ENCODE data around the gene OR5F1.

- TF ChIP-seq POLR2A (IDR thresholded peaks at IDR 0.05; ENCODE audit: low read length) = no peak
- TF ChIP-seq HOXB5 (CRISPR knock-in tag; IDR thresholded peaks at IDR 0.05) = no peak
- TF ChIP-seq TP53 (CRISPR knock-in tag; IDR thresholded peaks at IDR 0.05) = no peak
These were observed 24.6 kb downstream of the OR5F1 start, which contains the start of gene OR10AG1 for GRCh38 chr11:55969845-55970244.
